HepG2 (cell line): ENCODE measurements around the gene LIMS2. TPM values are rescaled to one million over a fixed set of nuclear protein-coding genes. Genes with fewer than 3 reads are reported as not detected.

Experiments used
- ATAC-seq: fragments of 200-7000 bp; cut with Tn5 transposase; 3 replicates; pipeline ENCODE4 v1.9.1; 2020; ENCODE audit warnings: mild to moderate bottlenecking, moderate library complexity
- BruUV-seq: library from RNA; stranded (reverse); fragments of 400-500 nt; replicated peaks from 2 replicates; lab custom pipeline; 2021; lab: Mats Ljungman, UMichigan
- CTCF ChIA-PET: fragments of 300-600 bp; formaldehyde crosslinking; extraction: SDS; loops from one replicate; lab custom pipeline; 2021; ENCODE audit warnings: low total read pairs, inconsistent platforms, low intra/inter-chr PET ratio; lab: Yijun Ruan, JAX
- POLR2A ChIA-PET: fragments of 350-600 bp; sonication (Branson Sonifier 250); formaldehyde crosslinking; loops from one replicate; lab custom pipeline; 2020; ENCODE audit warnings: antibody characterized with exemption, inconsistent platforms; lab: Yijun Ruan, JAX
- DNase-seq: peaks from one replicate; pipeline ENCODE4 v3.0.0-alpha.2; 2015; ENCODE audit warnings: low spot score
- FAIRE-seq: peaks from 3 replicates; lab custom pipeline; 2011; peaks lifted over from hg19 to GRCh38; lab: Jason Lieb, UNC
- H2AFZ ChIP-seq: one replicate; pipeline ENCODE4 v1.6.1; 2011; ENCODE audit warnings: low read length, inconsistent platforms
- H3K27ac ChIP-seq: fragments of 300-600 bp; 3 replicates; pipeline ENCODE4 v1.8.0; 2011; ENCODE audit warnings: mixed run types, mild to moderate bottlenecking, mixed read lengths, low read length, inconsistent platforms; ENCODE audit not compliant: insufficient read depth; ENCODE audit errors: extremely low read length
- H3K27me3 ChIP-seq, 2 experiments: fragments of 200-600 bp in 1 of 2; 2 replicates in 1 of 2; 3 replicates in 1 of 2; pipeline versions ENCODE4 v1.6.0 to v1.8.0; 2011; ENCODE audit warnings: low read length in 2 of 2, mild to moderate bottlenecking in 2 of 2, moderate library complexity in 2 of 2, inconsistent platforms in 1 of 2; ENCODE audit not compliant: insufficient read depth in 2 of 2, control insufficient read depth in 1 of 2
- H3K36me3 ChIP-seq, 2 experiments: fragments of 200-600 bp in 1 of 2; replicated peaks in 1 of 2; 2 replicates in 1 of 2; 3 replicates in 1 of 2; pipeline versions ENCODE4 v1.5.1 to v1.8.0; 2011; ENCODE audit warnings: low read length in 2 of 2, inconsistent platforms in 1 of 2; ENCODE audit not compliant: insufficient read depth in 2 of 2, control insufficient read depth in 1 of 2
- H3K4me1 ChIP-seq: 2 replicates; pipeline ENCODE4 v1.5.1; 2012; ENCODE audit warnings: low read length, inconsistent platforms; ENCODE audit not compliant: insufficient read depth
- H3K4me2 ChIP-seq: 2 replicates; pipeline ENCODE4 v1.6.0; 2011; ENCODE audit warnings: low read depth, low read length, inconsistent platforms
- H3K4me3 ChIP-seq, 3 experiments: fragments of 200-600 bp in 1 of 3; sonication (generic), shearing (Covaris generic) in 1 of 3; replicated peaks in 1 of 3; 2 replicates each; pipeline ENCODE4 v1.5.1; 2011 to 2016; ENCODE audit warnings: low read length in 3 of 3, inconsistent platforms in 2 of 3, low read depth in 2 of 3, mild to moderate bottlenecking in 2 of 3, control low read depth in 1 of 3, mixed read lengths in 1 of 3; ENCODE audit not compliant: insufficient read depth in 1 of 3
- H3K79me2 ChIP-seq: one replicate; pipeline ENCODE4 v1.6.1; 2011; ENCODE audit warnings: low read length, inconsistent platforms; ENCODE audit not compliant: insufficient read depth
- H3K9ac ChIP-seq: 2 replicates; pipeline ENCODE4 v1.6.0; 2011; ENCODE audit warnings: mild to moderate bottlenecking, low read depth, low read length, inconsistent platforms; ENCODE audit not compliant: insufficient read depth
- H3K9me3 ChIP-seq: 2 replicates; pipeline ENCODE4 v1.5.1; 2012; ENCODE audit warnings: mild to moderate bottlenecking, low read length
- H4K20me1 ChIP-seq: 2 replicates; pipeline ENCODE4 v1.6.0; 2011; ENCODE audit warnings: inconsistent platforms, mild to moderate bottlenecking, low read length, moderate library complexity; ENCODE audit not compliant: insufficient read depth
- MAX ChIP-seq: IDR thresholded peaks from 2 replicates; pipeline ENCODE4 v1.6.1; 2012; ENCODE audit warnings: inconsistent platforms
- NFKB2 ChIP-seq: sonication (generic); formaldehyde crosslinking; IDR thresholded peaks from 2 replicates; pipeline ENCODE4 v1.4.0; 2020; ENCODE audit warnings: missing genetic modification reagents, borderline replicate concordance
- PCBP1 ChIP-seq: fragments of 200-400 bp; formaldehyde crosslinking; IDR thresholded peaks from 2 replicates; pipeline ENCODE4 v1.6.1; 2017; ENCODE audit warnings: mild to moderate bottlenecking, low read depth, low read length, borderline replicate concordance
- RXRA ChIP-seq: sonication (generic); formaldehyde crosslinking; IDR thresholded peaks from 2 replicates; pipeline ENCODE4 v1.5.1; 2020; ENCODE audit warnings: missing genetic modification reagents
- SALL1 ChIP-seq: sonication (generic); formaldehyde crosslinking; IDR thresholded peaks from 2 replicates; pipeline ENCODE4 v1.8.0; 2022; ENCODE audit warnings: mild to moderate bottlenecking, missing genetic modification reagents
- ZMYM2 ChIP-seq: sonication (generic); formaldehyde crosslinking; IDR thresholded peaks from 2 replicates; pipeline ENCODE4 v1.8.0; 2022; ENCODE audit warnings: mild to moderate bottlenecking, missing genetic modification reagents
- ZNF34 ChIP-seq: sonication (generic); formaldehyde crosslinking; IDR thresholded peaks from 2 replicates; pipeline ENCODE4 v1.4.0; 2020; ENCODE audit warnings: mild to moderate bottlenecking, missing genetic modification reagents, borderline replicate concordance
- ZNF687 ChIP-seq: sonication (generic); formaldehyde crosslinking; IDR thresholded peaks from 2 replicates; pipeline ENCODE4 v1.5.1; 2020; ENCODE audit warnings: mild to moderate bottlenecking, missing genetic modification reagents, moderate library complexity
- WGBS: methylation state at CpG from one replicate; pipeline ENCODE4 v1.1.6; 2017; ENCODE audit warnings: low lambda C conversion rate; 5-methylcytosine and 5-hydroxymethylcytosine counted together
- in situ Hi-C: cut with HindIII; loops from 2 replicates; pipeline ENCODE4 v1.10.0; 2017; ENCODE audit warnings: low pct_unique_long_range_greater_than_20kb; ENCODE audit not compliant: extremely low pct_ligation_motif_present
- intact Hi-C: fragments of 100-400 bp; cut with micrococcal nuclease; formaldehyde crosslinking; loops from one replicate; pipeline ENCODE4 v1.10.0; 2022; ENCODE audit not compliant: unreplicated experiment
- polyA plus RNA-seq, 8 experiments: library from polyadenylated mRNA; depleted of rRNA in 3 of 8; stranded (reverse) in 7 of 8; unstranded in 1 of 8; fragments of >200 nt; fragmentation: Illumina TruSeq in 4 of 8; extraction: Trizol in 4 of 8; gene quantifications; 2 replicates each; pipeline versions ENCODE4 v1.2.1 to v1.2.3, GENCODE V29; 2011 to 2016; ENCODE audit warnings: low read depth in 4 of 8, missing spikeins in 1 of 8, mixed read lengths in 1 of 8; ENCODE audit not compliant: insufficient read depth in 1 of 8
- total RNA-seq, 5 experiments: library from RNA; depleted of rRNA; stranded (reverse); fragments of >200 nt; fragmentation: Illumina TruSeq; extraction: Trizol; gene quantifications; 2 replicates each; pipeline ENCODE4 v1.2.3, GENCODE V29; 2016; ENCODE audit warnings: low read depth in 1 of 5

The LIMS2 gene
- total and polyA plus RNA-seq, 2 of the 13 experiments (the other 11 are each of a cell fraction or from before 2014, with no cell fraction given), result 1.0 to 1.9 TPM

GRCh38 chr2:127653421-127654083 is 21.8 kb downstream of the LIMS2 start:
- in situ Hi-C loops, result no loop called here
- ChIA-PET CTCF (no interaction called here), POLR2A (no interaction called here)
- Histone ChIP-seq H2AFZ (no peak overlapping the region), H4K20me1 (no peaks in the 10 kb centered on the region), H3K36me3 (no peaks in the 10 kb centered on the region), H3K27ac (no peak overlapping the region), H3K9ac (no peak overlapping the region), H3K79me2 (no peaks in the 10 kb centered on the region)
- TF ChIP-seq RXRA (CRISPR knock-in tag) (0 out of 2 replicates have a peak, but pooled peaks have one; percentile 0), PCBP1 (no peak)
- TF ChIP-seq, all 625 proteins: peak for 1
- FAIRE-seq, result no peak
- intact Hi-C loops, result no loop called here
- H3K4me2 ChIP-seq, result no peak overlapping the region
- peaks cover 6 to 61% of the 10 kb centered on the region in 2 experiments for H3K27me3 ChIP-seq
- H3K9me3 ChIP-seq, result no peaks in the 10 kb centered on the region
- no TSS peak for BruUV-seq
- 37% methylated on average over 16 of the region's 16 CpGs for WGBS
- ATAC-seq, result no peak
- peaks cover 36% of the 10 kb centered on the region for H3K4me1 ChIP-seq
- no peak overlapping the region for H3K4me3 ChIP-seq
- DNase-seq, result no peak

GRCh38 chr2:127652786-127653357 is 22.5 kb downstream of the LIMS2 start:
- DNase-seq (no peak), FAIRE-seq (no peak), ATAC-seq (no peak)
- ChIA-PET CTCF (no interaction called here), POLR2A (no interaction called here)
- no peak overlapping the region for H2AFZ ChIP-seq
- no peak overlapping the region for H3K4me3 ChIP-seq
- H3K9ac ChIP-seq, result no peak overlapping the region
- H3K9me3 ChIP-seq, result no peaks in the 10 kb centered on the region
- H3K4me2 ChIP-seq, result 0 out of 2 replicates have a peak overlapping the region, but pooled peaks have one; percentile 68
- H3K4me1 ChIP-seq, result peaks cover 36% of the 10 kb centered on the region
- peaks cover 6 to 63% of the 10 kb centered on the region in 2 experiments for H3K27me3 ChIP-seq
- WGBS, result 43% methylated on average over 25 of the region's 25 CpGs
- intact Hi-C loops (no loop called here), in situ Hi-C loops (no loop called here)
- BruUV-seq, result no TSS peak
- H3K79me2 ChIP-seq, result no peaks in the 10 kb centered on the region
- H3K27ac ChIP-seq, result no peak overlapping the region
- no peaks in the 10 kb centered on the region for H3K36me3 ChIP-seq
- H4K20me1 ChIP-seq, result no peaks in the 10 kb centered on the region
- TF ChIP-seq SALL1 (CRISPR knock-in tag), result peak; percentile 40; the same call in 1 of the 2 replicates
- TF ChIP-seq NFKB2 (CRISPR knock-in tag), result 0 out of 2 replicates have a peak, but pooled peaks have one; percentile 9
- TF ChIP-seq ZNF687 (CRISPR knock-in tag), result peak; percentile 40
- TF ChIP-seq ZMYM2, result no peak
- TF ChIP-seq ZNF34 (CRISPR knock-in tag), result no peak
- TF ChIP-seq MAX, result 0 out of 2 replicates have a peak, but pooled peaks have one; percentile 55
- TF ChIP-seq, all 625 proteins: peak for 4
